DND-41 (cell line): ENCODE data around the gene NOL9.
A peak's percentile ranks its signal among the peaks of the same experiment; 100 is the strongest.

Source experiments
- ATAC-seq: fragments of 200-7000 bp; cut with Tn5 transposase; 3 replicates; pipeline ENCODE4 v1.9.1; 2021; ENCODE audit warnings: low read depth; ENCODE audit not compliant: insufficient read depth
- DNase-seq: peaks from one replicate; pipeline ENCODE4 v3.0.0-alpha.2; 2020
- H2AFZ ChIP-seq: 2 replicates; pipeline ENCODE4 v1.6.0; 2012; ENCODE audit warnings: low read depth, low read length
- H3K27ac ChIP-seq: 2 replicates; pipeline ENCODE4 v1.5.1; 2012; ENCODE audit warnings: low read length, inconsistent platforms
- H3K27me3 ChIP-seq: fragments of 200-600 bp; sonication (generic); 2 replicates; pipeline ENCODE4 v1.6.0; 2012; ENCODE audit warnings: low read length, mild to moderate bottlenecking, inconsistent platforms; ENCODE audit not compliant: insufficient read depth, poor library complexity
- H3K36me3 ChIP-seq: 2 replicates; pipeline ENCODE4 v1.5.1; 2012; ENCODE audit warnings: low read length, inconsistent platforms; ENCODE audit not compliant: insufficient read depth
- H3K4me1 ChIP-seq: 2 replicates; pipeline ENCODE4 v1.5.1; 2012; ENCODE audit warnings: mild to moderate bottlenecking, low read length; ENCODE audit not compliant: insufficient read depth
- H3K4me2 ChIP-seq: 2 replicates; pipeline ENCODE4 v1.6.0; 2012; ENCODE audit warnings: mild to moderate bottlenecking, moderate library complexity, low read length, inconsistent platforms; ENCODE audit not compliant: insufficient read depth
- H3K4me3 ChIP-seq, 2 experiments: fragments of 200-600 bp in 1 of 2; shearing (Covaris generic) in 1 of 2; 2 replicates each; pipeline ENCODE4 v1.5.1; 2012 to 2016; ENCODE audit warnings: inconsistent platforms in 2 of 2, low read length in 2 of 2, mild to moderate bottlenecking in 2 of 2, low read depth in 1 of 2, moderate library complexity in 1 of 2
- H3K79me2 ChIP-seq: 2 replicates; pipeline ENCODE4 v1.6.0; 2012; ENCODE audit warnings: low read length, inconsistent platforms; ENCODE audit not compliant: insufficient read depth
- H3K9ac ChIP-seq: 2 replicates; pipeline ENCODE4 v1.6.0; 2012; ENCODE audit warnings: low read depth, mild to moderate bottlenecking, inconsistent platforms, low read length, moderate library complexity
- H3K9me3 ChIP-seq: 2 replicates; pipeline ENCODE4 v1.5.1; 2012; ENCODE audit warnings: low read length, moderate library complexity, mild to moderate bottlenecking, inconsistent platforms; ENCODE audit not compliant: insufficient read depth, severe bottlenecking
- H4K20me1 ChIP-seq: 2 replicates; pipeline ENCODE4 v1.6.0; 2012; ENCODE audit warnings: low read length; ENCODE audit not compliant: insufficient read depth
- EZH2 ChIP-seq: IDR thresholded peaks from 3 replicates; pipeline ENCODE4 v1.6.1; 2012; ENCODE audit warnings: borderline replicate concordance, low read depth, mild to moderate bottlenecking, moderate library complexity, low read length, inconsistent platforms; ENCODE audit not compliant: severe bottlenecking
- TF ChIP-seq, protein P1 (sequence below): IDR thresholded peaks from 2 replicates; pipeline ENCODE4 v1.5.1; 2012; ENCODE audit warnings: borderline replicate concordance, low read length, moderate library complexity, mild to moderate bottlenecking; ENCODE audit not compliant: poor library complexity, severe bottlenecking; ENCODE audit errors: extremely low read depth

The NOL9 gene

DNA sequence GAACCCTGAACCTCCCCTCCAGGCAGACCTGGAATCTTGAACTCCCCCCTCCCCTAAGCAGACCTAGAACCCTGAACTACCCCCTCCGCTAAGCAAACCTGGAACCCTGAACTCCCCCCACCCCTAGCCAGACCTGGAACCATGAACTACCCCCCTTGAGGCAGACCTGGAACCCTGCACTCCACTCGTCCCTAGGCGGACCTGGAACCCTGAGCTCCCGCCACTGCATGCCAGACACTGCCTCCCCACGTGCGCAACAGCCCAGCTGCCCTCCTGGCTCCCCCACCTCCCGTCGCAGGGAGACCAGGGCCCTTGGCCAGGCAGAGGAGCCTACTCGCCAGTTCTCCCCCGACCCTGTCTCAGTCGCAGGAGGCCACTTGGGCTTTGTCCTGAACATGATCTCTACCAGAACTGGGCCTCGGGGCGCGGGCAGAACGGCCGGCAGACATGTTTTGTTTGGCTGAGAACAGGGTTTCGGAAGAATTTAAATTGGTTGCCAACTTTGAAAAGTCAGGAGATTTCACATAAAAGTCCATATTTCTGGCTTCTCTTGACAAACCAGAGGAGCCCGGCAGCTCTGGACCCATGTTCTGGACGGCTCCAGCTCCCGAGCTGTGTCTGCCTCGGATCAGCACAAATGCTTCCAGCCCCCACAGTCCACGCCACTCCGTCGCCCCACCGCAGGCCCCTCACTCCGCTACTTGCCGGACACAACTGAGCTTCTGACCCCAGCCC lies 53.6 kb downstream of the NOL9 start:
- no peak overlapping the region for H3K27ac ChIP-seq
- H3K36me3 ChIP-seq: no peaks in the 10 kb centered on the region
- H3K4me3 ChIP-seq: no peak overlapping the region
- H3K4me2 ChIP-seq: no peak overlapping the region
- peaks cover 19% of the 10 kb centered on the region for H3K4me1 ChIP-seq
- H2AFZ ChIP-seq: no peak overlapping the region
- TF ChIP-seq EZH2: no peak
- TF ChIP-seq, protein P1, sequence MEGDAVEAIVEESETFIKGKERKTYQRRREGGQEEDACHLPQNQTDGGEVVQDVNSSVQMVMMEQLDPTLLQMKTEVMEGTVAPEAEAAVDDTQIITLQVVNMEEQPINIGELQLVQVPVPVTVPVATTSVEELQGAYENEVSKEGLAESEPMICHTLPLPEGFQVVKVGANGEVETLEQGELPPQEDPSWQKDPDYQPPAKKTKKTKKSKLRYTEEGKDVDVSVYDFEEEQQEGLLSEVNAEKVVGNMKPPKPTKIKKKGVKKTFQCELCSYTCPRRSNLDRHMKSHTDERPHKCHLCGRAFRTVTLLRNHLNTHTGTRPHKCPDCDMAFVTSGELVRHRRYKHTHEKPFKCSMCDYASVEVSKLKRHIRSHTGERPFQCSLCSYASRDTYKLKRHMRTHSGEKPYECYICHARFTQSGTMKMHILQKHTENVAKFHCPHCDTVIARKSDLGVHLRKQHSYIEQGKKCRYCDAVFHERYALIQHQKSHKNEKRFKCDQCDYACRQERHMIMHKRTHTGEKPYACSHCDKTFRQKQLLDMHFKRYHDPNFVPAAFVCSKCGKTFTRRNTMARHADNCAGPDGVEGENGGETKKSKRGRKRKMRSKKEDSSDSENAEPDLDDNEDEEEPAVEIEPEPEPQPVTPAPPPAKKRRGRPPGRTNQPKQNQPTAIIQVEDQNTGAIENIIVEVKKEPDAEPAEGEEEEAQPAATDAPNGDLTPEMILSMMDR: no peak
- H3K27me3 ChIP-seq: peaks cover 11% of the 10 kb centered on the region
- H3K79me2 ChIP-seq: no peaks in the 10 kb centered on the region
- DNase-seq (no peak), ATAC-seq (no peak)
- H3K9ac ChIP-seq: no peak overlapping the region
- H3K9me3 ChIP-seq: no peaks in the 10 kb centered on the region
- H4K20me1 ChIP-seq: 0 out of 2 replicates have a peak, but pooled peaks cover 2% of the 10 kb centered on the region

DNA sequence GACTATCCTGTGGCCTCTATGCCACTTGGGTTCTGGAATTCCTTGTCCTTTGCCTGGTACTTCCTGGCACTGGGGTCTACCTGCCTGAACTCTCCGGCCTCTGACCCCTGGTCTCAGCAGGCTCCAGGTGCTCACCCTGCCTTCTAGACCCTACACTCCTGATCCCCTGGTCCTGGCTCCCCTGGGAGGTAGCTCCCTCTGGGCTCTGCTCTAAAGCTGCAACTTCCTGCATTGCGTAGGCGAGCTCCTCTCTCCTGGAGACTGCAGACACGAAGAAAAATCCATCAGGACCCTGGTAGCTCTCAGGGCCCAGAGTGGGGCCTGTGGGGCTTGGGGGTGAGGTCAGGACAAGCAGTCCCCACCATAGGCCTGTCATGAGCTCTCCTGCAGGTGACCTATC lies 55.0 kb downstream of the NOL9 start:
- 0 out of 2 replicates have a peak, but pooled peaks cover 2% of the 10 kb centered on the region for H4K20me1 ChIP-seq
- TF ChIP-seq, protein P1: no peak
- TF ChIP-seq EZH2: no peak
- no peak overlapping the region for H3K4me3 ChIP-seq
- no peak overlapping the region for H3K4me2 ChIP-seq
- H3K79me2 ChIP-seq: no peaks in the 10 kb centered on the region
- no peak overlapping the region for H3K27ac ChIP-seq
- no peak for DNase-seq
- no peaks in the 10 kb centered on the region for H3K9me3 ChIP-seq
- no peak overlapping the region for H3K9ac ChIP-seq
- no peak for ATAC-seq
- H2AFZ ChIP-seq: no peak overlapping the region
- H3K27me3 ChIP-seq: peaks cover 11% of the 10 kb centered on the region
- H3K4me1 ChIP-seq: peaks cover 22% of the 10 kb centered on the region
- H3K36me3 ChIP-seq: no peaks in the 10 kb centered on the region

DNA sequence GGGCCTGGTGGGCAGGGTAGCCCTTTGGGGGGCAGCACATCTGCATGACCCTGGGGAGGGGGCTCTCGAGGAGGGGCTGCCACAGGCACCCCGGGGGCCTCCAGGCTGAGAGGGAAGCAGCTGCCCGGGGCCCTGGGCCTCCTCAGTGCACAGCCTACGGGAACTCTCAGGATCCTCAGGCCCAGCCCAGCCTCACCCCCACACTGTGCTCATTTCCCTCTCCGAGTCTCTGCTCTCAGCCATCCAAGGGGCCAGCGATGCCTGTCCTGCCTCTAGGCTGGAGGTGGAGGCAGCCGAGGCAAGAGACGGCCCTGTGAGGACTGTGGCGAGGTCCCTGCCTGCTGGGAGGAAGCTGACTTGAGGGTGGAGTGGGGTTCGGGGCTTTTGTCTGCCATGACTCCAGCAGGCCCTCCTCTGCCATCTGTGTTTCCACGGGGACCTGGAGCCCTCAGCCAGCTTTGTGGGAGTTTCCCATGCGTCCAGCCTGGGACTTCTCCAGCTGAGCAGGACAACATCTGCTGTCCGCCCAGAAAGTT lies 55.7 kb downstream of the NOL9 start:
- H3K4me2 ChIP-seq: 0 out of 2 replicates have a peak overlapping the region, but pooled peaks have one; percentile 100
- no peaks in the 10 kb centered on the region for H3K36me3 ChIP-seq
- H3K4me3 ChIP-seq: no peak overlapping the region; a peak in 1 of 4 replicates
- H3K9ac ChIP-seq: peak overlapping the region; percentile 54
- peaks cover 22% of the 10 kb centered on the region for H3K4me1 ChIP-seq
- H3K27me3 ChIP-seq: peaks cover 11% of the 10 kb centered on the region
- H4K20me1 ChIP-seq: 0 out of 2 replicates have a peak, but pooled peaks cover 2% of the 10 kb centered on the region
- no peaks in the 10 kb centered on the region for H3K9me3 ChIP-seq
- no peak overlapping the region for H3K27ac ChIP-seq
- ATAC-seq (no peak), DNase-seq (no peak)
- H3K79me2 ChIP-seq: no peaks in the 10 kb centered on the region
- TF ChIP-seq, protein P1: no peak
- H2AFZ ChIP-seq: no peak overlapping the region
